ENCODE data around the gene PCDHGB5. TPM values are rescaled to one million over a fixed set of nuclear protein-coding genes. Genes with fewer than 3 reads are reported as not detected.

The PCDHGB5 gene
- total RNA-seq, 1 donor = 35.0 TPM

DNA sequence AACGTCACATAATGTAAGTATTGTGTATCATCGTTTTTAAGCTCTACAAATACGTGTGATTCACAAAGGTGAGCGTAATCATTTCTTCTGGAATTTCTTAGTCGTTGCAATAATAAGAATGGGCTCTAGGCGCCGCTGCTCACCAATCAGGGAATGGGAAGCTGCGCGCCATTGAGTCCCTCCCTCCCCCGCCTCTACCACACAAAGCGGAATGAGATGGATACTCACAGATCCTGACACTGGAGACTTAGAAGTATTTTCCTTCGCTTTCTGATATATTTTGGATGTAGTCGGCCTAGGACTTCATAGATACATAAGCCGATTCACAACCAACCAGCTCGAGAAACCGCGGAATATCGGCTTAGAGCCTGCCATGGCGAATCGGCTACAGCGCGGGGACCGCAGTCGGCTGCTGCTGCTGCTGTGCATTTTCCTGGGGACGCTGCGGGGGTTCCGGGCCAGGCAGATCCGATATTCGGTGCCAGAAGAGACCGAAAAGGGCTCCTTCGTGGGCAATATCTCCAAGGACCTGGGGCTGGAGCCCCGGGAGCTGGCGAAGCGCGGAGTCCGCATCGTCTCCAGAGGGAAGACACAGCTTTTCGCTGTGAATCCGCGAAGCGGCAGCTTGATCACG, 23.2 kb downstream of the PCDHGB5 start, which contains the start of gene PCDHGA11:
TSS of gene PCDHGA11 (plus strand) at position 197 of the 634 bp plus-strand sequence. CDS start at position 374, 177 bp downstream.

GRCh38 chr5:141430332-141431113, 32.8 kb downstream of the PCDHGB5 start, which contains the start of gene PCDHGA12:
TSS of gene PCDHGA12 (plus strand) at chr5:141430507. CDS start at chr5:141430760, 253 bp downstream.

Other genes with a start within 250 kb of the PCDHGB5 start
- 0.65 and 0.97 TPM in 2 replicates for gene PCDHB6, start 247.9 kb upstream of the PCDHGB5 start, total RNA-seq
- 2.0 and 2.5 TPM in 2 replicates for gene PCDHB7, start 225.3 kb upstream of the PCDHGB5 start, total RNA-seq
- gene PCDHB8, start 220.2 kb upstream of the PCDHGB5 start, total RNA-seq = 0.52 and 1.1 TPM in 2 replicates
- 3.1 and 4.4 TPM in 2 replicates for gene PCDHB16, start 215.6 kb upstream of the PCDHGB5 start, total RNA-seq
- gene PCDHB9, start 210.8 kb upstream of the PCDHGB5 start, total RNA-seq = 0.91 and 2.3 TPM in 2 replicates
- gene PCDHB10, start 205.6 kb upstream of the PCDHGB5 start, total RNA-seq = 2.2 and 2.5 TPM in 2 replicates
- gene PCDHB11, start 198.3 kb upstream of the PCDHGB5 start, total RNA-seq = 1.4 and 1.7 TPM in 2 replicates
- gene PCDHB12, start 189.2 kb upstream of the PCDHGB5 start, total RNA-seq = 1.0 and 1.3 TPM in 2 replicates
- 2.7 and 4.0 TPM in 2 replicates for gene PCDHB13, start 184.0 kb upstream of the PCDHGB5 start, total RNA-seq
- gene PCDHB14, start 174.6 kb upstream of the PCDHGB5 start, total RNA-seq = 3.8 and 4.4 TPM in 2 replicates
- gene PCDHB15, start 152.6 kb upstream of the PCDHGB5 start, total RNA-seq = 1.7 and 1.9 TPM in 2 replicates
- 0.32 and 0.39 TPM in 2 replicates for gene SLC25A2, start 93.9 kb upstream of the PCDHGB5 start, total RNA-seq
- gene TAF7, start 77.2 kb upstream of the PCDHGB5 start, total RNA-seq = 61.7 and 84.2 TPM in 2 replicates
- gene PCDHGA1, start 67.4 kb upstream of the PCDHGB5 start, total RNA-seq = 1.4 and 1.9 TPM in 2 replicates
- 4.7 and 4.9 TPM in 2 replicates for gene PCDHGA2, start 59.2 kb upstream of the PCDHGB5 start, total RNA-seq
- gene PCDHGA3, start 54.1 kb upstream of the PCDHGB5 start, total RNA-seq = 3.7 and 6.2 TPM in 2 replicates
- 4.1 and 6.1 TPM in 2 replicates for gene PCDHGB1, start 47.8 kb upstream of the PCDHGB5 start, total RNA-seq
- gene PCDHGA4, start 42.9 kb upstream of the PCDHGB5 start, total RNA-seq = 6.7 and 8.9 TPM in 2 replicates
- gene PCDHGB2, start 38.0 kb upstream of the PCDHGB5 start, total RNA-seq = 6.5 and 6.8 TPM in 2 replicates
- 5.6 and 6.5 TPM in 2 replicates for gene PCDHGA5, start 33.8 kb upstream of the PCDHGB5 start, total RNA-seq
- gene PCDHGB3, start 27.7 kb upstream of the PCDHGB5 start, total RNA-seq = 8.4 and 8.6 TPM in 2 replicates
- gene PCDHGA6, start 24.1 kb upstream of the PCDHGB5 start, total RNA-seq = 7.8 and 10.4 TPM in 2 replicates
- 9.0 and 10.6 TPM in 2 replicates for gene PCDHGA7, start 15.2 kb upstream of the PCDHGB5 start, total RNA-seq
- gene PCDHGB4, start 10.2 kb upstream of the PCDHGB5 start, total RNA-seq = 24.4 and 26.2 TPM in 2 replicates
- gene PCDHGA8, start 5.3 kb upstream of the PCDHGB5 start, total RNA-seq = 5.6 and 5.7 TPM in 2 replicates
- gene PCDHGA9, start 4.8 kb downstream of the PCDHGB5 start, total RNA-seq = 10.1 and 11.1 TPM in 2 replicates
- gene PCDHGB6, start 10.1 kb downstream of the PCDHGB5 start, total RNA-seq = 7.9 and 9.5 TPM in 2 replicates
- 15.3 and 17.9 TPM in 2 replicates for gene PCDHGA10, start 15.0 kb downstream of the PCDHGB5 start, total RNA-seq
- 25.6 and 26.2 TPM in 2 replicates for gene PCDHGB7, start 19.7 kb downstream of the PCDHGB5 start, total RNA-seq
- 20.1 and 24.1 TPM in 2 replicates for gene PCDHGA11, start 23.1 kb downstream of the PCDHGB5 start, total RNA-seq
- gene PCDHGA12, start 32.6 kb downstream of the PCDHGB5 start, total RNA-seq = 25.1 and 30.2 TPM in 2 replicates
- 122 and 161 TPM in 2 replicates for gene PCDHGC3, start 78.0 kb downstream of the PCDHGB5 start, total RNA-seq
- gene PCDHGC4, start 87.1 kb downstream of the PCDHGB5 start, total RNA-seq = 5.6 and 6.4 TPM in 2 replicates
- 4.7 and 8.1 TPM in 2 replicates for gene PCDHGC5, start 91.1 kb downstream of the PCDHGB5 start, total RNA-seq
- gene DIAPH1, start 221.1 kb downstream of the PCDHGB5 start, total RNA-seq = 17.8 and 25.5 TPM in 2 replicates
- gene HDAC3, start 238.9 kb downstream of the PCDHGB5 start, total RNA-seq = 48.6 and 49.3 TPM in 2 replicates
- 1.8 and 2.0 TPM in 2 replicates for gene RELL2, start 239.1 kb downstream of the PCDHGB5 start, total RNA-seq